ENCODE data around the gene ZC3H6.

The ZC3H6 gene

GRCh38 chr2:112275311-112275886 is at the start of gene ZC3H6:
ZC3H6 (plus strand) TSS chr2:112275597; CDS start chr2:112275995, 398 bp downstream.
- peak; percentile 99 for DNase-seq (ENCODE audit: low spot score)

GRCh38 chr2:112229348-112229747 is 46.0 kb upstream of the ZC3H6 start:
- DNase-seq (ENCODE audit: low spot score): no peak

GRCh38 chr2:112230371-112230770 is 45.0 kb upstream of the ZC3H6 start:
- DNase-seq (ENCODE audit: low spot score): no peak

DNA sequence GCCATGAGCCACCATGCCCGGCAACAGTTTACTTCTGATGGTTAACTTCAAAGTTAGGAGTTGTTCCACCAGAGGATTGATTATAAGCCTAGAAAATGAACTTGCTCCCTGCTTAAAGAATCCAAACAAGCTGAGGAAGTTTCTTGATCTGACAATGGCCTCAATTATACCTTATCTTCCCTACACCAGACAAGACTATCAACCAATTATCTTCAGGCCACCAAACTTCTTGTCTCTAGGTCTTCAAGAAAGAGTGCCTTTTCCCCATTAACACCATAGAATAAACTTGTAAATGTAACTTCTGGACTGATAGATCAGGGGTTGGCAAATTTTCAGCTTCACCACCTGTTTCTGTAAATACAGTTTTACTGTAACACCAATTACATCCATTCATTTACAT is 35.5 kb upstream of the ZC3H6 start:
- DNase-seq (ENCODE audit: low spot score): no peak

DNA sequence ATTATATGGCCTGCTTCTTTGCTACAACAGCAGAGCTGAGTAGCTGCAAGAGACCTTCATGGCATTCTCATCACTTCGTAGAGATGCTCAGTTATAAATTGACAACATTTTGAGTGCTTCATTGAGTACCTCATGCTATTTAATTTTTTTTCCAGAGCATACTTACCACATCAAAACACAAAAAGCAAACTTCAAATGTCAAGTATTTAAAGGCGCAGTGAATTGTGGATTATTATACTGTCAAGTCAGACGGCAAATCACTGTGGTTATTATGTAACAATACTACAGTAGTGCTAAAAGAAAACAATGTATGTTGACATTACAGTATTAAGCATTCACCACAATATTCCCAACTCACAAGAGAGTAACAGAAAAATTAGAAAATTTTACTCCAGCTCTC is 33.0 kb upstream of the ZC3H6 start:
- no peak for DNase-seq (ENCODE audit: low spot score)

GRCh38 chr2:112243233-112243632 is 32.2 kb upstream of the ZC3H6 start:
- no peak for DNase-seq (ENCODE audit: low spot score)

DNA sequence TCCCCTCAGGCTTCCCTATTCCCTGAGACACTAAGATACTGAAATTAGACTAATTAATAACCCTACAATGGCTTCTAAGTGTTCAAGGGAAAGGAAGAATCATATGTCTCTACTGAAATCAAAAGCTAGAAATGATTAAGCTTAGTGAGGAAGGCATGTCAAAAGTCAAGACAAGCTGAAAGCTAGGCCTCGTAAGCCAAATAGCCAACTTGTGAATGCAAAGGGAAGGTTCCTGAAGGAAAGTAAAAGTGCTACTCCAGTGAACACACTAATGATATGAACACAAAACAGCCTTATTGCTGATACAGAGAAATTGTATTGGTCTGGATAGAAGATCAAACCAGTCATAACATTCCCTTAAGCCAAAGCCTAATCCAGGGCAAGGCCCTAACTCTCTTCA is 30.5 kb upstream of the ZC3H6 start:
- no peak for DNase-seq (ENCODE audit: low spot score)

- DNase-seq (ENCODE audit: low spot score): no peak
Observed at GRCh38 chr2:112251271-112251670, 24.1 kb upstream of the ZC3H6 start.

DNA sequence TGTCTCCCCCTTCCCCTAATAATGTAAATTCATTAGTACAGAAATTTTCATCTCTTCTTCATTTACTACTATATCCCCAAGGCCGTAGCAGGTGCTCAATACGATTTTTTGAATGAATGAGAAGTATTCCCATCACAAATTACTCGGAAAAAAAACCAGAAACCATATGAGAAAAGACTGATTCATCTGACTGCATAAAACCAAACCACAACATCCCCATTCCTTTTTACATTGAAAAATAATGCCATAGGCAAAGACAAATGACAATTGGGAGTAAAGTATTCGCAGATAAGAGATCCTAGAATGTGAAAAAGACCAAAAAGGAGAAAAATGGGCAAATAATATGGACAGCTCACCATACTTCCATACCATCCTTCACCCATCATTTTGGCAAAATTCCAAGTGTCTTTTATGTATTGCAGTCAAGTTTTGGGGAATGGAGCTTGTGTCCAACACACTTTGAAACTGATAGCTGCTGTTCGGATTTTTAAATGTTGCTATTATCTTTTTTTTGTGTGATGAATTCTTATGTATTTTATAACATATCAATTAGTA is 22.1 kb upstream of the ZC3H6 start:
- no peak for DNase-seq (ENCODE audit: low spot score)

GRCh38 chr2:112254466-112255240 is 20.7 kb upstream of the ZC3H6 start, which contains the start of gene ZC3H8:
ZC3H8 (minus strand) TSS chr2:112255042; CDS start chr2:112254981, 61 bp downstream.
- DNase-seq (ENCODE audit: low spot score): peak; percentile 100

GRCh38 chr2:112255875-112256274 is 19.5 kb upstream of the ZC3H6 start:
- DNase-seq (ENCODE audit: low spot score): no peak

GRCh38 chr2:112256654-112257053 is 18.7 kb upstream of the ZC3H6 start:
- DNase-seq (ENCODE audit: low spot score): no peak

DNA sequence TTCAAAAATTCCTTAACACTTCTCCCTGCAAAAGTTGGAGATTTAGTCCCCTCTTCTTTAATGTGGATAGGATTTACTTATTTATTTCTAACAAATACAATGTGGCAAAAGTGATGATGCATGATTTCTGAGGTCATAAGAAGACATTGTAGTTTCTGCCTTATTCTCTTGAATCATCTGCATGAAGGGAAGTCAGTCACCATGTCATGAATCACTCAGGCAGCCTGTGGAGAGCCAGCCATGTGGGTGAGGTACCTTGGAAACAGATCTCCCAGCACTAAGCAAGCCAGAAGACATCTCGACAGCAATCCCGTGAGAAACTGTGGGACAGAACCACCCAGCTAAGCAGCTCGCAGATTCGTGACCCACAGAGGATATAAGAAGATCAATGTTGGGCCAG is 17.8 kb upstream of the ZC3H6 start:
- no peak for DNase-seq (ENCODE audit: low spot score)

- peak; percentile 78 for DNase-seq (ENCODE audit: low spot score)
Observed at GRCh38 chr2:112259509-112260294, 15.7 kb upstream of the ZC3H6 start.

- no peak for DNase-seq (ENCODE audit: low spot score)
Observed at GRCh38 chr2:112260295-112260625, 15.1 kb upstream of the ZC3H6 start.

GRCh38 chr2:112262876-112263275 is 12.5 kb upstream of the ZC3H6 start:
- no peak for DNase-seq (ENCODE audit: low spot score)

DNA sequence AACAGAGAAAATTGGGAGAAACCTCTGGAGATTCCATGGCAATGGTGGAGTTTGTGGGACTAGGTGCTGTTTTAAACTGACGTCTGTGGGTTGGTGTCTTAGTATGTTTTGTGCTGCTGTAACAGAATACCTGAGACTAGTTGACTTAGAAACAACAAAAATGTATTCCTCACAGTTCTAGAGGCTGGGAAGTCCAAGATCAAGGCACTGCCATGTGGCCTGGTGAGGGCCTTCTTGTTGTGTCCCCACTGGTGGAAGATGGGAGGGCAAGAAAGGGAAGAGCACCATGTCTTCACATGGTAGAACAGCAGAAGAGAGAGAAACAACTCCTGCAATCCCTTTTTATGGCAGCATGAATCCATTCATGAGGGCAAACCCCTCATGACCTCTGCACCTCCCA is 6.8 kb upstream of the ZC3H6 start:
- no peak for DNase-seq (ENCODE audit: low spot score)

- no peak for DNase-seq (ENCODE audit: low spot score)
Observed at GRCh38 chr2:112272669-112273068, 2.7 kb upstream of the ZC3H6 start.

DNA sequence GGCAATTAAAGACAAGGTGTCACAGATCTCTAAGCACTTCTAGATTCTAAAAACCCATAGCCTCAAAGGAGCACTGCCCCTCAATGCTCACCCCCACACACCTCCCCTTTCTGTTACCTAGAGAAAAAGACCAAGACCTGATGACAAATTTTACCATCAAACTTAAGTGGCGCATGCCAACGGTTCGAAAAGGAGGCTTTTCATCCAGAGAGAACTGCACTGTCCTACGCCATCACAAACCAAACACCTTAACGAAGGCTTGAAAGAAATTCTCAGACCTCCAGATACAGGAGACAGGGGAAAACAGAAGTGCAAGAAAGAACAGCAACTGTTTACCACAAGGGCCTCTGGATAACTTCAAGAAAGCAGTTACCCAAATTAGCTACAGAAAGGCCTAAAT is 2.0 kb upstream of the ZC3H6 start:
- no peak for DNase-seq (ENCODE audit: low spot score)

GRCh38 chr2:112275887-112276773 is 733 bp downstream of the ZC3H6 start:
- peak; percentile 91 for DNase-seq (ENCODE audit: low spot score)

DNA sequence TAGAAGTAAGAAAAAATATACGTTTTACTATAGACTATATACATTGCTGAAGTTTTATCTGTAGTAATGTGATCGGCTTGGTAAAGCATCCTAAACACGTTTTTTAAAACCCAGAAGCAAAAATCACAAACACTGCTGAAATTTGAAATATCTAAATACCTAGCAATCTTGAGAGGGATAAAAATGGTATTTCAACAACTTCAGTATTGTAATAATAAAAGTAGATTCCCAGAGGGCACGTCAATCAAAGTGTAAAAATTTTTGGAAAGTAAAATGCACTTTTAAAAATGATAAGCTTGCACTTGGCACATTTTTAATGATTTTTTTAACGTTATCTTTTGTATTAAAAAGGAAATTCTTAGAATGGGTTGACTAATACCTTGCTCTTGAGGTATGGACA is 1.6 kb downstream of the ZC3H6 start:
- no peak for DNase-seq (ENCODE audit: low spot score)

Data from D341Med (cell line).